Muscle of leg (tissue), 16 donors: ENCODE measurements around the gene CNRIP1. TPM values are rescaled to one million over a fixed set of nuclear protein-coding genes. Genes with fewer than 3 reads are reported as not detected.

Experiments used
- DNase-seq: peaks from one replicate; pipeline ENCODE4 v3.0.0; 2013
- H3K27ac ChIP-seq: one replicate; pipeline ENCODE4 v1.5.1; 2013; ENCODE audit warnings: mild to moderate bottlenecking, low read length, control low read depth
- H3K27me3 ChIP-seq: one replicate; pipeline ENCODE4 v1.6.1; 2013; ENCODE audit warnings: low read length; ENCODE audit not compliant: control insufficient read depth, insufficient read depth
- H3K36me3 ChIP-seq: one replicate; pipeline ENCODE4 v1.6.1; 2013; ENCODE audit warnings: low read length; ENCODE audit not compliant: control insufficient read depth, insufficient read depth
- H3K4me1 ChIP-seq: one replicate; pipeline ENCODE4 v1.6.1; 2013; ENCODE audit warnings: low read length; ENCODE audit not compliant: control insufficient read depth, insufficient read depth
- H3K4me3 ChIP-seq: one replicate; pipeline ENCODE4 v1.5.1; 2013; ENCODE audit warnings: low read length, control low read depth
- H3K9me3 ChIP-seq: replicated peaks from 2 replicates; pipeline ENCODE4 v1.6.1; 2013; ENCODE audit warnings: low read depth, low read length; ENCODE audit not compliant: control insufficient read depth
- WGBS: methylation state at CpG from one replicate; pipeline ENCODE4 v1.1.5; 2013; ENCODE audit warnings: missing lambda C conversion rate; ENCODE audit not compliant: insufficient coverage; 5-methylcytosine and 5-hydroxymethylcytosine counted together
- long read RNA-seq, 11 donors: transcript quantifications; one replicate each; lab custom pipeline, GENCODE V29; 2026
- polyA plus RNA-seq, 8 donors: library from polyadenylated mRNA; unstranded; fragments of 120-200 nt; gene quantifications; one replicate each; pipeline versions ENCODE4 v1.2.1 to v1.2.3, GENCODE V29; 2013; ENCODE audit warnings: inconsistent platforms in 1 of 8, low replicate concordance in 1 of 8; ENCODE audit not compliant: insufficient read length in 8 of 8, insufficient read depth in 1 of 8
- total RNA-seq: library from RNA; stranded (reverse); fragments of 120-200 nt; gene quantifications from one replicate; pipeline ENCODE4 v1.2.4, GENCODE V29; 2013

The CNRIP1 gene
- total RNA-seq: 21.1 TPM
- polyA plus RNA-seq: 10 to 100 TPM; 21.5 to 34.7 (median 24.8) TPM
- long read RNA-seq, donor 1, partial matches to known transcripts: 0 of 2 reads
- long read RNA-seq, donor 1, other reads (novel, unspliced or antisense): 0 of 2 reads
- long read RNA-seq, donor 2, partial matches to known transcripts: 0 of 1 reads
- long read RNA-seq, donor 2, other reads (novel, unspliced or antisense): 0 of 1 reads
- long read RNA-seq, donor 3, transcript CNRIP1-201 (3 exons, 1,953 nt): major isoform, 11 of 12 reads
- long read RNA-seq, donor 3, partial matches to known transcripts: 0 of 12 reads
- long read RNA-seq, donor 3, other reads (novel, unspliced or antisense): 0 of 12 reads
- long read RNA-seq, donor 4, transcript CNRIP1-201 (3 exons, 1,953 nt): major isoform, 10 of 11 reads
- long read RNA-seq, donor 4, partial matches to known transcripts: 0 of 11 reads
- long read RNA-seq, donor 4, other reads (novel, unspliced or antisense): 0 of 11 reads
- long read RNA-seq, donor 5, transcript CNRIP1-201 (3 exons, 1,953 nt): major isoform, 32 of 34 reads
- long read RNA-seq, donor 5, partial matches to known transcripts: 0 of 34 reads
- long read RNA-seq, donor 5, other reads (novel, unspliced or antisense): 0 of 34 reads
- long read RNA-seq, donor 6, transcript CNRIP1-201 (3 exons, 1,953 nt): major isoform, 10 of 11 reads
- long read RNA-seq, donor 6, partial matches to known transcripts: 0 of 11 reads
- long read RNA-seq, donor 6, other reads (novel, unspliced or antisense): 0 of 11 reads
- long read RNA-seq, donor 7, transcript CNRIP1-201 (3 exons, 1,953 nt): major isoform, 12 of 12 reads
- long read RNA-seq, donor 7, partial matches to known transcripts: 0 of 12 reads
- long read RNA-seq, donor 7, other reads (novel, unspliced or antisense): 0 of 12 reads
- long read RNA-seq, donor 8, transcript CNRIP1-201 (3 exons, 1,953 nt): major isoform, 17 of 18 reads
- long read RNA-seq, donor 8, partial matches to known transcripts: 0 of 18 reads
- long read RNA-seq, donor 8, other reads (novel, unspliced or antisense): 0 of 18 reads
- long read RNA-seq, donor 9, transcript CNRIP1-201 (3 exons, 1,953 nt): major isoform, 10 of 11 reads
- long read RNA-seq, donor 9, partial matches to known transcripts: 0 of 11 reads
- long read RNA-seq, donor 9, other reads (novel, unspliced or antisense): 0 of 11 reads
- long read RNA-seq, donor 10, transcript CNRIP1-201 (3 exons, 1,953 nt): major isoform, 15 of 25 reads
- long read RNA-seq, donor 10, partial matches to known transcripts: 10 of 25 reads
- long read RNA-seq, donor 10, other reads (novel, unspliced or antisense): 0 of 25 reads
- long read RNA-seq, donor 11, transcript CNRIP1-201 (3 exons, 1,953 nt): major isoform, 17 of 25 reads
- long read RNA-seq, donor 11, partial matches to known transcripts: 7 of 25 reads
- long read RNA-seq, donor 11, other reads (novel, unspliced or antisense): 0 of 25 reads

DNA sequence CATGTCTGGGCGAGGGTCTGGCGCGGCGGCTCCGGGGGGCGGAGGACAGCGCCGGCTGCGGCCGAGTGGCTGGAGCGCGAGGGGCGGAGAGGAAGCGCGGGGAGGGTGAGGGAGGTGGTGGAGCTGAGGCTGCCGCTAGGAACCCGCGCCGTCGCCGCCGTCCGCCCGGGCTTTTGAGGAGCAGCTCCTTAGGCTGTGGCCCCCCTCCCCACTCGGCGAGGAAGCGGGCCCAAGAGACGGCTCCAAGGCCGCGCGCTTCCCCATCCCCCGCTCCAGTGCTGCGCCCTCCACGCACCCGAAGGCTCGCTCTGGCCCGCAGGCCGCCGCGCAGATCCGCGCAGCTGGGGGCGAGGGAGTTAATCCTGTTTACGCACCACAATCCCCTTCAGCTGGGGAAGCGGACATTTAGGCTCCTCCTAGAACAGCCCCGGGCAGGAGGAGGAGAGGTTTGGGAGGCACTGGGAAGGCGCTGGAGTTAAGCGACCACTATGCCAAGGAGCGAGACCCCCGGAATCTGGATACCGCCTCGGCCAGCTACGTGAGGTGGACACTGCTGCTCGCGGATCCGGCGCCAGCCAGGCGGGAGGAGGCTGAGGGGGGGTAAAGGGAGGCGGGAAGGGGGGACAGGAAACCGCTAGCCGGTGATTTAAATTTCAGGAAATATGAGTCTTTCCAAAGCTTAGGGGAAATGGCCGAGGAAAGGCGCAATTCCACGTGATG lies at the start of gene CNRIP1:
Gene CNRIP1, minus strand, starts transcription at position 552 of the 720 bp plus-strand sequence. Its CDS starts 549 bp downstream, at position 3.
- Histone ChIP-seq H3K36me3 (peaks cover 12% of the 10 kb centered on the region), H3K27ac (peak within 1 kb of the TSS; percentile 98), H3K27me3 (peaks cover 3% of the 10 kb centered on the region), H3K4me3 (peak within 1 kb of the TSS; percentile 86), H3K9me3 (no peaks in the 10 kb centered on the region), H3K4me1 (peaks cover 9% of the 10 kb centered on the region)
- DNase-seq: peak; percentile 95
- WGBS: 0% methylated on average over 42 of the region's 64 CpGs

- Histone ChIP-seq H3K4me3 (no peak overlapping the region), H3K36me3 (no peaks in the 10 kb centered on the region), H3K9me3 (no peaks in the 10 kb centered on the region), H3K4me1 (no peaks in the 10 kb centered on the region), H3K27me3 (no peaks in the 10 kb centered on the region), H3K27ac (no peak overlapping the region)
- no peak for DNase-seq
- 80% methylated on average over 3 of the region's 10 CpGs for WGBS
Observed at GRCh38 chr2:68369337-68369734, 49.6 kb upstream of the CNRIP1 start.

- no peaks in the 10 kb centered on the region for H3K4me1 ChIP-seq
- WGBS: 87% methylated on average over 3 of the region's 6 CpGs
- H3K27ac ChIP-seq: no peak overlapping the region
Observed at GRCh38 chr2:68368654-68369336, 49.0 kb upstream of the CNRIP1 start.

GRCh38 chr2:68367953-68368653 lies 48.4 kb upstream of the CNRIP1 start:
- no peak overlapping the region for H3K27ac ChIP-seq
- H3K9me3 ChIP-seq: no peaks in the 10 kb centered on the region
- H3K36me3 ChIP-seq: no peaks in the 10 kb centered on the region
- no peaks in the 10 kb centered on the region for H3K27me3 ChIP-seq
- 29% methylated on average over 1 of the region's 5 CpGs for WGBS
- no peak overlapping the region for H3K4me3 ChIP-seq
- DNase-seq: peak; percentile 64
- no peaks in the 10 kb centered on the region for H3K4me1 ChIP-seq

More at GRCh38 chr2:68368654-68369336, 49.0 kb upstream of the CNRIP1 start:
- Histone ChIP-seq H3K4me3 (no peak overlapping the region), H3K9me3 (no peaks in the 10 kb centered on the region), H3K36me3 (no peaks in the 10 kb centered on the region), H3K27me3 (no peaks in the 10 kb centered on the region)
- DNase-seq: no peak

DNA sequence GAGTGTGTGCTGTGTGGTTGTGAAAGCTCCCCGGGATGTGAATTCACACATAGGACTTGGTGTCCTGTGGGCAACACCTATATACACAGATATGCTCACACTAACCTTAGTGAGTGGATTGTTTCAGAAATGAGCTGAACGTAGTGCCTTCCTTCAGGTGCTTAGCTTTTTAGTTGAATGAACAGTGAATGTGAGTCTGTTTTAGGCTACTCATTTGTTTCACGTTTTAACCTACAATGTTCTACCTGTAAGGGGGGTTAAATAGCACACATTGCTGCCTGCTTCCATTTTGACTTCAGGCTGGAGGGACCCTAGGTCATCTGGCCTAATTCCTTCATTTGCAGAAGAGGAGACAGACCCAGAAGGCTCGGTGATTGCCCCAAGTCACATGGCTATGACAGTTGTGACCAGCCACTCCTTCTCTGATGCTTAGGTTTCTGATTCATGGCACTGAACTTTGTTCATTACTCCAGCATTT lies 46.4 kb upstream of the CNRIP1 start:
- Histone ChIP-seq H3K4me3 (peak overlapping the region; percentile 23), H3K4me1 (no peaks in the 10 kb centered on the region), H3K27me3 (no peaks in the 10 kb centered on the region), H3K27ac (no peak overlapping the region), H3K9me3 (no peaks in the 10 kb centered on the region), H3K36me3 (no peaks in the 10 kb centered on the region)
- 75% methylated on average over 1 of the region's 4 CpGs for WGBS
- peak; percentile 29 for DNase-seq

GRCh38 chr2:68365087-68365486 lies 45.3 kb upstream of the CNRIP1 start, which contains the start of gene PLEK:
PLEK (plus strand) TSS chr2:68365282; CDS start chr2:68365352, 70 bp downstream.
- Histone ChIP-seq H3K9me3 (no peaks in the 10 kb centered on the region), H3K4me3 (peak within 1 kb of the TSS; percentile 23), H3K27ac (no peak within 1 kb of the TSS), H3K4me1 (no peaks in the 10 kb centered on the region), H3K27me3 (no peaks in the 10 kb centered on the region), H3K36me3 (no peaks in the 10 kb centered on the region)
- 73% methylated on average over 5 of the region's 7 CpGs for WGBS
- DNase-seq: peak; percentile 69

DNA sequence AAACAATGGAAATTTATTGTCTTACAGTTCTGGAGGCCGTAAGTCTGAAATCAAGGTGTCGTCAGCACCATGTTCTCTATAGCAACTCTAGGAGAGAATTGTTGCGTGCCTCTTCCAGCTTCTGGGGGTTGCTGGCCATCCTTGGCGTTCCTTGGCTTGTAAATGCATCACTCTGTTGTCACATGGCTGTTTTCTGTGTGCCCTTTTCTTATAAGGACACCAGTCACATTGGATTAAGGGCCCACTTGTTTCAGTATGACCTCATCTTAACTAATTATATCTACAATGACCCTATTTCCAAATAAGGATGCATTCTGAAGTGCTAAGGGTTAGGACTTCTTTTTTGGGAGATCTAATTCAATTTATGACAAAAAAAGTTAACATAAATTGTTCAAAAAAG lies 44.0 kb upstream of the CNRIP1 start:
- WGBS: 95% methylated on average over 4 of the region's 4 CpGs
- Histone ChIP-seq H3K9me3 (no peaks in the 10 kb centered on the region), H3K27me3 (no peaks in the 10 kb centered on the region), H3K4me1 (no peaks in the 10 kb centered on the region), H3K27ac (no peak overlapping the region), H3K4me3 (no peak overlapping the region), H3K36me3 (no peaks in the 10 kb centered on the region)
- DNase-seq: no peak

DNA sequence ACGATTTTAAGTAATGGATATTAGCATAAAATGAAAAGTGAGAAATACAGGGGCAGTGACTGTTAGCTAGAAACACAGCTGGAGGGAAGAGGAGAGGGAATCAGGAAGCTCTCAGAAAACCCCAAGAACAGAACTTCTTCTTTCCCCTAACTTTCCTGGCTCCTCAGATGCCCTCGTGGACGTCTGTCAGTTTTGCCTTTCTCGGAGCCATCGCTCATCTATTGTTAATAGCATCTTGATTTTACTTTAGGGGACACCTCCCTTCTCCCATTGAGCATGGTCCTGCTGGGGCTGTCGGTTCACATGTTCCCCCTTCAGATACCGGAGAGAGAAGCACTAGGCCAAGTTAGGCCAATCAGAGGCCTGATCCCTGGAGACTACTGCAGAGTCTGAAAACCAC lies 43.0 kb upstream of the CNRIP1 start:
- no peaks in the 10 kb centered on the region for H3K36me3 ChIP-seq
- H3K4me1 ChIP-seq: no peaks in the 10 kb centered on the region
- H3K9me3 ChIP-seq: no peaks in the 10 kb centered on the region
- H3K27me3 ChIP-seq: no peaks in the 10 kb centered on the region
- H3K27ac ChIP-seq: no peak overlapping the region
- DNase-seq: peak; percentile 31
- no peak overlapping the region for H3K4me3 ChIP-seq
- WGBS: 85% methylated on average over 4 of the region's 7 CpGs
